ENCODE measurements around the gene EPS8L1.
"Not testable (repeated sequence)": the region's sequence is repeated elsewhere in the genome, so short reads cannot be mapped to it uniquely, and the experiment has no call there.

The EPS8L1 gene

GRCh38 chr19:55048446-55048845, 27.2 kb upstream of the EPS8L1 start:
- no peak for DNase-seq (ENCODE audit: insufficient read length, low spot score)
- no peak for FAIRE-seq

- no peak for FAIRE-seq
- DNase-seq (ENCODE audit: insufficient read length, low spot score): no peak
Measured at GRCh38 chr19:55050749-55051532, 24.7 kb upstream of the EPS8L1 start.

- DNase-seq (ENCODE audit: insufficient read length, low spot score) (no peak), FAIRE-seq (no peak)
Measured at GRCh38 chr19:55053735-55054134, 21.9 kb upstream of the EPS8L1 start.

DNA sequence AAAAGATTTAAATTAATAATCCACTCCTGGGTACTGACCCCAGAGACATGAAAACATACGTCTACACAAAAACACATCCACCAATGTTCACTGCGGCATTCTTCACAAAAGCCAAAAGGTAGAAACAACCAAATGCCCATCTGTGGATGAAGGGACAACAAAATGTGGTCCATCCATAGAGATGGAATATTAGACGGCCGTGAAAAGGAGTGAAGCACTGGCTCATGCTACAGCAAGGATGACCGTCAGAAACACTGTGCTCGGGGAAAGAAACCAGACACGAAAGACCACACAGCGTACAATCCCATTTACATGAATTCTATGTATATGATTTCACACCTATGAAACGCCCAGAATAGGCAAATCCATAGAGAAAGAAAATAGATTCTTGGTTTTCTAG, 18.8 kb upstream of the EPS8L1 start:
- DNase-seq (ENCODE audit: insufficient read length, low spot score): no peak
- no peak for FAIRE-seq

- DNase-seq (ENCODE audit: insufficient read length, low spot score) (no peak), FAIRE-seq (no peak)
Measured at GRCh38 chr19:55058781-55059610, 16.7 kb upstream of the EPS8L1 start.

GRCh38 chr19:55060287-55060686, 15.4 kb upstream of the EPS8L1 start:
- not testable (repeated sequence) for DNase-seq (ENCODE audit: insufficient read length, low spot score); FAIRE-seq

- FAIRE-seq: peak; percentile 79
- DNase-seq (ENCODE audit: insufficient read length, low spot score): peak; percentile 97
Measured at GRCh38 chr19:55062735-55063491, 12.8 kb upstream of the EPS8L1 start, which contains the start of gene RDH13. RDH13 (minus strand) TSS chr19:55063148; CDS start chr19:55063032, 116 bp downstream.

GRCh38 chr19:55063492-55063843, 12.2 kb upstream of the EPS8L1 start:
- FAIRE-seq: no peak
- DNase-seq (ENCODE audit: insufficient read length, low spot score): no peak

GRCh38 chr19:55065516-55065915, 10.2 kb upstream of the EPS8L1 start:
- DNase-seq (ENCODE audit: insufficient read length, low spot score); FAIRE-seq: not testable (repeated sequence)

DNA sequence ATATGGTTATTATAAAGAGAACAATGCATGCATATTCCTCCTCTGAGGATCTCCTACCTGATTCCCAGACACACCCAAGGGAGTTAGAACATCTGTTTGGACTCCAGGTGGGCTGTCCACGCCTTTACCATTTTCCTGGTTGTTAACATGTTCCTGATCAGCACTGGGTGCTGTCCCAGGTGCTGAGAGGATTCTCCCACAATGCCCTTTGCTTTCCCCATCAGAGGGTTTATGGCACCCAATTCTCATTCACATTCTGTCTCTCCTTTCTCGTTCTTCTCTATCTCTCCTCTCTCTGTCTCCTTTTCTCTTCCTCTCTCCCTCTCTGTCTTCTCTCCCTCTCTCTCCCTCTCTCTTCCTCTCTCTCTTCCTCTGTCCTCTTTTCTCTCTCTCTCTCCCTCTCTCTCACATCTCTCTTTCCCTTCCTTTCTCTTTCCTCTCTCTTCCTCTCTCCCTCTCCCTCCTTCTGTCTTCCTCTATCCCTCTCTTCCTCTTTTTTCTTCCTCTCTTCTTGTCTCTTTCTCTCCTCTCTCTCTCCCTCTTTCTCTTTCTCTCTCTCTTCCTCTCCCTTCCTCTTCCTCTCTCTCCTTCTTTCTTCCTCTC, 9.5 kb upstream of the EPS8L1 start:
- DNase-seq (ENCODE audit: insufficient read length, low spot score) (no peak), FAIRE-seq (no peak)

DNA sequence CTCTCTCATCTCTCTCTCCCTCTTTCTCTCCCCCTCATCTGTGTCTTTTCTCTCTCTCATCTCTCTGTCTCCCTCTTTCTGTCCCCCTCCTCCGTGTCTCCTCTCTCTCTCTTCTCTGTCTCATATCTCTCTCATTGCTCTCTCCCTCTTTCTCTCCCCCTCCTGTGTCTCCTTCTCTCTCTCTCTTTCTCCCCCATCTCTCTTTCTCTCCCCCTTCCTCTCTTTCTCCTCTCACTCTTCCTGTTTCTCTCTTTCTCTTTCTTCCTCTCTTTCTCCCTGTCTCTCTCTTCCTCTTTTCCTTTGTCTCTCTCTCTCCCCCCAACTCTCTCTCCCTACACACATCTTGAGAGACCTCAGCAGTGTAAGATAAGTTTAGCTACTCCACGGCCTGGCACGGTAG, 7.8 kb upstream of the EPS8L1 start:
- FAIRE-seq (no peak), DNase-seq (ENCODE audit: insufficient read length, low spot score) (no peak)

DNA sequence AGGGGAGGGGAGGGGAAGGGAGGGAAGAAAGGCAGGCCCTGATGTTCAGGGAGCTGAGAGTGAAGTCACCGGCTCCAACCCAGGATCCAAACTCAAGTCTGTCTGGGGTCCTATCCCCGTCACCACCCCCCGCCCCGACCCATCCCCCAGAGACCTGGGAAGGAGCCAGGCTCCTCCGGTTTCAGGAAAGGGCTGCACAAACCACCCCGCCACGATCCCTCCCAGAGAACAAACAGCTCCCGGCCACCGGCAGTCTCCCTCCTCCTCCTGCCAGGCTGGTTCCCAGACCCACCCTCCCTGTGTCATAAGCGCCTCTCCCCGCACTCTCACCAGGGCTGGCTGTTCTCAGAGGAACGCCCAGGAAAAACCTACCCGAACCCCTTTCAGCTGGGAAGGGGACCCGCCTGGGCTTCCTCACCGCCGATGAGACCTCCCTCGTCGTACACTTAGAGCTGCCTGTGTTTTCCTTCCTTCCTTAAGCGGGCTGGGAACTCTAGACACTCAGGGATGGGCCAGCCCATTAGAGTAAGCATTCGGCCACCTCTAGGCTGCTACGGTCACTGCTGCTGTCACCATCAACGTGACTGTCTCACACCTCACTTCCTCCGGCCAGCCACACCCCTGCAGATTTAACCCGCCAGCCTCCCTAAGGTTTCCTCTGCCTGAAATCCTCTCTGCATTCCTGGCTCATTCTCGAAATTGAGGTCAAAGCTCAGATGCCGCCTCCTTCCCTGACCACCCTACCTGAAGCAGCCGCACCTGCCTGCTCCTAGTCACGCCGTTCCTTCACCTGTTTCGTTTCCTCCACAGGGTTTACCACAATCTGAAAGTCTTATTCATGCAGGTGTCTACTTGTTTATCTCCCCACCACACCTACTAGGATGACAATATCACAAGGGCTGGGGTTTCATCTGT, 6.5 kb upstream of the EPS8L1 start:
- FAIRE-seq (peak; percentile 74), DNase-seq (ENCODE audit: insufficient read length, low spot score) (no peak)

DNA sequence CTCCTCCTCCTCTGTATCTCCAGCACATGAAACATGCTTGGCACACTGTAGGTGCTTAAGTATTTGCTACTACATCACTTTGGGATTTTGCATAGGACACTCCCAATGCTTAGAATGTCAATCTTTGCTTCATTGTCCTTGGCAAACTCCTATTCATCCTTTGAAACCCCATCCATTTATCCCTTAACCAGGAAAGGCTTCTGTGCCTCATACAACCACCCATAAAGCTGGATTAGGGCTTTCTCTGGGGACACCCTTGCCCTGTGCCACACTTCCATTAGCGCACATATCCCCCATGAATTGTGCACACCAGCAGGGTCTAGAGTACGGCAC, 5.8 kb upstream of the EPS8L1 start:
- FAIRE-seq: no peak
- no peak for DNase-seq (ENCODE audit: insufficient read length, low spot score)

- DNase-seq (ENCODE audit: insufficient read length, low spot score) (no peak), FAIRE-seq (no peak)
Measured at GRCh38 chr19:55070466-55071128, 5.1 kb upstream of the EPS8L1 start.

DNA sequence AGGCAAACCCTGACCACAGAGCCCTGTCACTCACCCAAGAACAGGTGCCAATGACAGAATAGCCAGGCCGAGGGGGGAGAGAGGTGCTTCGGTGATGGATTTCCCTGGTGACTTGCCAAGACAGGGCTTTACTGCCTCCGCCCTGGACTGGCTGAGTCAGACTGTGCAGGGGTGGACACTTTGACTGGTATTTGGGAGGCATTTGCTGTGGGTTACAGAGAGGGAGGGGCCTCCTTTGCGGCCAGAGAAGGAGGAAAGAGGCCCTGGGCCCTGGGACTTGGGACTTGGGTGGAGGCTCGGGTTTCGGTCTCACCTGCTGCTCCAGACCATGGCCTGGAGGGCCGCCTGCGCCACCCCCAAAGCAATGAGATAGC, 4.6 kb upstream of the EPS8L1 start:
- DNase-seq (ENCODE audit: insufficient read length, low spot score) (peak; percentile 92), FAIRE-seq (peak; percentile 89)

DNA sequence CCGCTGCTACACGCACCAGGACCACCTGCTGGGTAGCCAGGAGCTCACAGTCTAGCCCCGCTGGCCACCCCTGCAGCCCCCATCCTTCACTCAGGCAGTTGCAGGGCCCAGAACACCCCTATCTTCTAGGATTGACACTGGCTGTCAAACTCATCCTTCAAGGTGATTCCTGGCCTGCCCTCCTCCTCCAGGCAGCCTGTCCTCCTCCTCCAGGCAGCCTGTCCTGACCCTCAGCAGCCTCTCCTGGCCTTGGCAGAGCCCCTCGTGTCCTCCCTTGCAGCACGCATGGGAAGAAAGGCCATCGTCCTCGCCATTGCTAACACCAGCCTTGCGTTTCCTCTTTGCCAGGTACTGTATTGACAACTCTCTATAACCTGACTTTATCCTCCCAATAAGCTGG, 3.8 kb upstream of the EPS8L1 start:
- DNase-seq (ENCODE audit: insufficient read length, low spot score) (no peak), FAIRE-seq (no peak)

GRCh38 chr19:55076321-55076720, 652 bp downstream of the EPS8L1 start:
- no peak for DNase-seq (ENCODE audit: insufficient read length, low spot score)
- FAIRE-seq: no peak

DNA sequence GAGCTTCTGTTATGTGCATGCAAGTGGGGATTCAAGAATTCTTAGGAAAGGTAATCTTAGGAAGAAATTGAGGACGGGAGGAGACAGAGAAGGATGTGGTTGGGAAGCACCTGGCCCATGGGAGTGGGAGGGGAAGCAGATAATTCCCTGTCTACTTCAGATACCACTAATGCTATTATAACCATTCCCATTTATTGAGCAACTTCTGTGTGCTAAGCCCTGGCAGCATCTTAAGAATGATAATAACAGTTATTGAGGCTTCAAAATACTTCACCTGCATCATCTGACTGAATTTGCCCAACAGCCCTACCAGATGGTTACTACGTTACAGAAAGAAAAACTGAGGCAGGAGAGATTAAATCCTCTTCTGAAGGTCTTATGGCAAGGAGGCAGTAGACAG, 1.4 kb downstream of the EPS8L1 start:
- FAIRE-seq: no peak
- no peak for DNase-seq (ENCODE audit: insufficient read length, low spot score)

DNA sequence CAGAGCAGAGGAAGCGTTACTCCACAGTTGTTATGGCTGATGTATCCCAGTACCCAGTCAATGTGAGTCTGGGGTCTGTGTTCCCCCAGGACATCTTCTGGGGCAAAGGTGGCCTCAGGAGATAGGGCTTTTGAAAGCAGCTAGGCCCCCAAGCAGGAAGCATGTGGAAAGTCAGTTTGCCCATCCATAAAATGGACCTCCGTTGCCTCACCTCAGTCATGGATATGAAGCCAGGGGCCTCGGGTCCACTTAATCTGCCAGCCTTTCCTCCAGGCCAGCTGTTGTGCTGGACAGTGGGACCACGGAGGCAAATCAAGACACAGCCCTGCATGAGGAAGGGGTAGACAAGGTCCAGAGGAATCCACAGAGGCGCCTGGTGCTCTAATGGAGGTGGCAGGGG, 3.3 kb downstream of the EPS8L1 start:
- FAIRE-seq (no peak), DNase-seq (ENCODE audit: insufficient read length, low spot score) (no peak)
